Measurements from ENCODE around the gene TRERF1. TPM values are rescaled to one million over a fixed set of nuclear protein-coding genes. Genes with fewer than 3 reads are reported as not detected.

Gene TRERF1
- total RNA-seq, 1 donor, result 12.0 TPM

DNA sequence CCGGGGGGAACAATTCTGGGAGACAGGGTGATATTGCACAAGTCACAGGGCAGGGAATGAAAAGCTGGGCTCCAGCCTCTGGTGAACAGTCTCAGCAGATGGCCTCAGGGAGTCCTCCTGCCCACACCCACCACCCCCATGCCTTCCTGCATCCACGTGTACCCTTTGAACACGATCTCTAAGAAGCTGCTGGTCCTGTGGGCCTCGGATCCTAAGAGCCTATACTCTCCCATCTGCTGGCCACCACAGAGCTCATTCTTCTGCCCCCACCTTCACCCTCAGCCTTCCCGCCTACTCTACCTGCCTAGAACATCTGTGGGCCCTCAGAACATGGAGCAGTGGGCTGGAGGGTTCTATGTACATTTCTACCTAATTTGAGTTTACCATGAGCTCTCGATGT lies 60.3 kb downstream of the TRERF1 start:
- TF ChIP-seq, protein P1, sequence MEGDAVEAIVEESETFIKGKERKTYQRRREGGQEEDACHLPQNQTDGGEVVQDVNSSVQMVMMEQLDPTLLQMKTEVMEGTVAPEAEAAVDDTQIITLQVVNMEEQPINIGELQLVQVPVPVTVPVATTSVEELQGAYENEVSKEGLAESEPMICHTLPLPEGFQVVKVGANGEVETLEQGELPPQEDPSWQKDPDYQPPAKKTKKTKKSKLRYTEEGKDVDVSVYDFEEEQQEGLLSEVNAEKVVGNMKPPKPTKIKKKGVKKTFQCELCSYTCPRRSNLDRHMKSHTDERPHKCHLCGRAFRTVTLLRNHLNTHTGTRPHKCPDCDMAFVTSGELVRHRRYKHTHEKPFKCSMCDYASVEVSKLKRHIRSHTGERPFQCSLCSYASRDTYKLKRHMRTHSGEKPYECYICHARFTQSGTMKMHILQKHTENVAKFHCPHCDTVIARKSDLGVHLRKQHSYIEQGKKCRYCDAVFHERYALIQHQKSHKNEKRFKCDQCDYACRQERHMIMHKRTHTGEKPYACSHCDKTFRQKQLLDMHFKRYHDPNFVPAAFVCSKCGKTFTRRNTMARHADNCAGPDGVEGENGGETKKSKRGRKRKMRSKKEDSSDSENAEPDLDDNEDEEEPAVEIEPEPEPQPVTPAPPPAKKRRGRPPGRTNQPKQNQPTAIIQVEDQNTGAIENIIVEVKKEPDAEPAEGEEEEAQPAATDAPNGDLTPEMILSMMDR (IDR thresholded peaks at IDR 0.05; ENCODE audit: insufficient read depth, low read length), result no peak
- no peak for DNase-seq (ENCODE audit: low read depth)

DNA sequence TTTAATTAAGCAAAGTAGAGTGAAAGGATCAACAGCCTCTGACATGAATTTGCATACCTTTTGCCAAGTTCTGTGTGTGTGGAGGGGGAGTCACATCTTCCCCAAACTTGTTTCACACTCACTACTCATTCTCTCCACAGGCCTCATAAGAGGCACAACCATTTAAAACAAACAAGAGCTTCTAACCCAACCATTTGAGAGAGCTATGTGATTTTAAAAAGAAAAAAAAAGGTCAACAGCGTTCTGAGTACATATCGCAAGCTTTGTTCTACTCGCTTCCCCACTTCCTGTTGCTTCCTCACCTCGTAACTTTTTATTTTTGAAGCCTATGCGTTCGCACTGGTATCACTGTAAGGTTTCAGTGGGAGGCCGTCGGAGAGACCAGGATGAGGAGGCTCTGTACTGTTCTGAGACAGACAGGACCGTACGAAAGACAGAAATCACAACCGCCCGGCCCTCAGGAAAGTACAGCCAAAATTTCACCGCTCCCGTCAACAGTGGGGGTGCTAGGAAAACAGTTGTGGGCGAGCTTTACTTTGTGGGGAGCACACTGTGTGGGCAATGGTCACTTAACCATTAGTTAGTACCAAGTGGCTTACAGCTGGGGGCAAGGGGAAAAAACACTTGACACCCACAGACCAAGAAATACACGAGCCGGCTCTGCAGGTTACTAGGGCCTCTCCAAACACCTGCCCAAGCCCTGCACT lies 61.3 kb downstream of the TRERF1 start:
- H3K4me3 ChIP-seq (ENCODE audit: low read depth, low read length), result no peak overlapping the region
- TF ChIP-seq, protein P1 (IDR thresholded peaks at IDR 0.05; ENCODE audit: insufficient read depth, low read length), result no peak
- no peak for DNase-seq (ENCODE audit: low read depth)

More for the DNA sequence above, 60.3 kb downstream of the TRERF1 start:
- H3K4me3 ChIP-seq (ENCODE audit: low read depth, low read length), result no peak overlapping the region

DNA sequence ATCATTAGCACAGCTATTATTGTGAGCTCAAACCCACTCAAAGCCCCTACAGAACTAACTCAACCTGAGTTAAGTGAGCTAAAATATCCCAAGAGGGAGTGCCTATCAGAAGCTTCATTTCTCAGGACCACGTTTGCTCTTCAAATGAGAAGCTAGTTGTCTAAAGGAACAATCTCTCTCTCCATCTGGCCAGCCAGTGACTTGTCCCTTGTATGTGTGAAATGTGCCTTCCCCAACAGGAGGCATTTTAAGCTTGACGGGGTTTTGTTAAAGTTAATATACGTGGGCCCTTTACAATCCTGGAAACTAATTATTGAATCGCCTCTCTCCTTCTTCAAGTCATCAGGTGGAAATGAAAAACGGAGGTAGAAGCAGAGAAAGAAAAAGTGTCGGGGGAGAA lies 62.0 kb downstream of the TRERF1 start:
- TF ChIP-seq, protein P1 (IDR thresholded peaks at IDR 0.05; ENCODE audit: insufficient read depth, low read length), result no peak
- H3K4me3 ChIP-seq (ENCODE audit: low read depth, low read length), result no peak overlapping the region
- DNase-seq (ENCODE audit: low read depth), result no peak

DNA sequence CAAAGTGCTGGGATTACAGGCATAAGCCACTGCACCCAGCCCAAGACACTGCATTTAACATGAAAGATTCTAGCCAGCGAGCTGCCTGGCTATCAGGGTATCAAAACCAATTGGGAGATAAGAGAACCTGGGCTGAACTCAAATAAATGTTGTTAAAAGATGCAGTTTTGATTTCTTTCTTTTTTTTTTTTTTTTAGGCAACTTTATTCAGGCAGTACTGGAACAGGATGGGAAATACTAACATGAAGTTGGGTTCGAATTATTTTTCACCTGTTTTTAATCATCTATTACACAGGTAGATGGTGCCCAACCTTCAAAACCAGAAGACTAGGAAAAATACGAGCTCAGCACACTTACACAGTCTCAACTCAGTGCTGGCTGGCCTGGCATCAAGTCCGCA lies 63.7 kb downstream of the TRERF1 start:
- TF ChIP-seq, protein P1 (IDR thresholded peaks at IDR 0.05; ENCODE audit: insufficient read depth, low read length), result no peak
- H3K4me3 ChIP-seq (ENCODE audit: low read depth, low read length), result no peak overlapping the region
- DNase-seq (ENCODE audit: low read depth), result no peak

DNA sequence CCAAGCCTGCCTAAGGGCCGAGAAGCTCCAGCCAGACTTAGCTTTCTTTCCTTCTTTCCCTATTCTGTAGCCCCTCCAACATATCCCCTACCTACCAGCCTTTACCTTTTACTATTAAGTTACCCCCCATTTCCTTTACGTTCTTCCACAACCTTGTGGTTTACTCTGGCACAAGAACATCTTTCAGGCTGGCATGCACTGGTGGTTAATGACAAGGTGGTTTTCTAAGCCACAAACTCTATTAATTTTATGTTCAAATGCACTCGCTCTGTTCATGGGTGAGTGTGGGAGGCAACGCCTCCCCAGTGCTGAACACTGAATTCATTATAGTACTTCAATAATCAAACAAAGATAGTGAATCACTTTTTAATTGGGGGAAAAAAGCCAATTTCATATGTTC lies 64.4 kb downstream of the TRERF1 start:
- TF ChIP-seq, protein P1 (IDR thresholded peaks at IDR 0.05; ENCODE audit: insufficient read depth, low read length), result no peak
- H3K4me3 ChIP-seq (ENCODE audit: low read depth, low read length), result no peak overlapping the region
- no peak for DNase-seq (ENCODE audit: low read depth)

DNA sequence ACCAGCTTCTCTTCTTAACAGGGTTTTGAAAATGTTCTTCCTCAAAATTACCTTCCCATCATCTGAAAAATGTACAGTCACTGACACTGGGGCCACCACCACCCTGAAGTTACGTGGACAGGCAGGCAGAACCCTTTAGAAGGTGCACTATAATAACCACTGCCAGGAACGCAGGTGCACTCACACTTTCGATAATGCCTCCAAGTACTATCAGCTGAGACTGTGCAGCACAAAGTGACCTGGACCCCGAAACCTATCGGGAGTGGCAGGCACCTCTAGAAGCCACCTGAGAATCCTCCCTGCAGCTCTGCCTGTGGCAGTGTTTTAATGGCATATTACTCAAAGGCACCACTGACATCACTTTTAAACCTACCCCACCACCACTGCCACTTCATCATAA lies 66.4 kb downstream of the TRERF1 start:
- TF ChIP-seq, protein P1 (IDR thresholded peaks at IDR 0.05; ENCODE audit: insufficient read depth, low read length), result no peak
- no peak overlapping the region for H3K4me3 ChIP-seq (ENCODE audit: low read depth, low read length)
- no peak for DNase-seq (ENCODE audit: low read depth)

Data from fibroblast of the aortic adventitia (primary cell).